COLO668 (cell line): ENCODE measurements around the gene AFAP1.

ENCODE experiments used
- DNase-seq: peaks from one replicate; lab custom pipeline; 2025; ENCODE audit not compliant: unreplicated experiment; lab: John Stamatoyannopoulos, UW

Gene AFAP1

GRCh38 chr4:7744142-7744804 is 195.4 kb downstream of the AFAP1 start:
- no peak for DNase-seq

GRCh38 chr4:7742807-7743280 is 196.8 kb downstream of the AFAP1 start:
- no peak for DNase-seq

DNA sequence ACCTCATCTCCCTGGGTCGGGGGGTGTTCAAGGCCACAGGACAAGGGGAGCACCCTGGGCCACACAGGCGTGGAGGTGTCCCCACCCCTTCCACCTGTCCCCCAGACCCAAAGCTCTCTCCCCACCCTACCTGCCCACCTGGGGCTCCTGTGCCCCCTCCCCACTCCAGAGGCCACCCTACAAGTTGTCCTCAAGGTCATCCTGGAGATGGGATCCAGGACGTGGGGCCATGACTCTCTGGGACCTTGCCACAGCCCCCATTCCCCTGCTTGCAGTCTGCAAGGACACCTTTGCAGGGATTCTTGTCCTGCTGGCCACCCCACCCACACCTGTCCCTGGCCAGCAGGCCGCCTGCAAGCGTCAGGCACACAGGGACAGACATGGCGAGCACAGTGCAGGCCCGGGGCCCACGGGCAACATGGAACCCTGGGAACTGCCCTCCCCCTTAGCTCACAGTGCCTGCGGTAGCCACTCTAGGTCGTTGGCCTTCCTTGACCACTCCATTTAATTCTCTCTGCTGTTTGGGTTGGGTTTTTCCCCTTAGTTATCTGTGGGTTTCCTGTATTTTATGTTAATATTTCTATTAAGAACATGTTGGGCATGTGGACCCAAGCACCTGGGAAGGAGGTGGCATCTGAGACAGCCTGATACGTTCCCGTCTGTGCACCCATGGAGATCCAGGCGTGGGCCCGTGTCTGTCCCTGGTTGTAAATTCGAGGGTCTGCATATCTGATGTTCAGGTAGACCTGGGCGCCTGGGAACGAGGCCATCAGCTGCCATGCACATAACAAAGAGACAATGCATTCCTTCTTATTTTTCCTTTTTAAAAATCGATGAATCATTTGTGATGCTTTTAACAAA is 197.5 kb downstream of the AFAP1 start:
- no peak for DNase-seq

GRCh38 chr4:7740866-7741525 is 198.7 kb downstream of the AFAP1 start:
- no peak for DNase-seq

GRCh38 chr4:7739918-7740865 is 199.5 kb downstream of the AFAP1 start:
- DNase-seq, result no peak

DNA sequence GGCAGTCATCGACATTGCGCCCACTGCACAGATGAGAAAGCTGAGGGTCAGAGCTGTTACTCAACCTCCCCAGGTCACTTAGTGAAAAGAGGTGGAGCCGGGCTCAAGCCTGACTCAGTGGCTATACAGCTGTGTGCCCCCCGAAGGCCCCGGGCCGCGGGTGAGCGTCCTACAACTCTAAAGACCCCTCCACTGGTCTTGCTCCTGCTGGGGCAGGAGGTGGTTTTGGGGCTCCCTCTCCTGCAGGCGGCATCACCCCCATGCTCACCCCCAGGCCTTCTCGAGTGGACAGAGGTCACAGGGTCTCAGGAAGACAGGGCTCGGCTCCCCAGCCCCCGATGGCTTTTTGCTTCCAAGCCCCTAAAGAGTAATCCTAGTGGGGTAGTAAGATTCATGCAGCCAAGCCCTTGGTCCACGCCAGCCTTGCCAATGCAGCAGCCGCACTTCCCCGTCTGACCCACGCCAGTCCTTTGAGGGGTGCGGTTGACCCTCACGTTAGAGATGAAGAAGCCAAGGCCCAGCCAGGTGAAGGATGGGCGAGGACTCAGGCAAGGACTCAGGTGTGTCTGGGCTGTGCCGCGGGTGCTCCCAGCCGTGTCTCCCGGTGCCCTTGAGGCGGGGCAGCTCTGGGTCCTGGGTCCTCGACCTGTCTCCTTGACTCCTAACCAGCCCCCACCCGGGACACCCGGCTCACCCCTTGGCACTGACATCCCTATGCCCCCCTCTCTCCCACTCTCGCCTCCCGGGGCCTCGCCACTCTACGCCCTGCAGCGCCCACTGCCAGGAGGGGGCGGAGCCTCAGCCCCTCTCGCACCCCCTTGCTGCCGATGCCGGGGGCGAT is 200.4 kb downstream of the AFAP1 start:
- DNase-seq, result no peak

DNA sequence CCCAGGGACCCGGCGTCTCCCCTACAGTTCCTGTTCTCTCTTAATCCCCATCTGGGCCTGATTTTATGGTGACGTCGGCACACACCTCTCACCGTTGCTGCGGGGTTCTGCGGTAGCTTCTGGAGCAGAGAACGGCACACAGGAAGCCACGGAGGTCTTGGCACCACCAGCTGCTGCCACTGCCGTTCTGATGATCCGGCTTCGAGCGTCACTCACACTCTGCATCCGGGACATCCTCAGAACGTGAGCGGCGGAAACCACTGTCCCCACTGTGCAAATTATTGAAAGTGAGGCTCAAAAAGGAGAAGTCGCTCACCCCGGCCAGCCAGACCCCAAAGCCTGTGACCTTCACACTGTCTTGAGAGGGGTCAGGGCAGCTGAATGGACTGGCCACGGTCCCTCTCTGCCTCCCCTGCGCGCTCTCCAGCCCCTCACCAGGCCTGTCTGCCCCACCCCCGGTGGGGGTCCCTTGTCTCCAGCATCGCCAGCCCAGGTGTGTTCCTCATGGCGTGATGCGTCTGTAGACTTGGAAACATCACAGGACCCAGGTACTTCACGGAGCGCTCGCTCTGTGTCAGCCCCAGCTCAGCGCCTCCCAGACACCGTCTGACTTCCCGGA is 201.1 kb downstream of the AFAP1 start:
- DNase-seq, result no peak

DNA sequence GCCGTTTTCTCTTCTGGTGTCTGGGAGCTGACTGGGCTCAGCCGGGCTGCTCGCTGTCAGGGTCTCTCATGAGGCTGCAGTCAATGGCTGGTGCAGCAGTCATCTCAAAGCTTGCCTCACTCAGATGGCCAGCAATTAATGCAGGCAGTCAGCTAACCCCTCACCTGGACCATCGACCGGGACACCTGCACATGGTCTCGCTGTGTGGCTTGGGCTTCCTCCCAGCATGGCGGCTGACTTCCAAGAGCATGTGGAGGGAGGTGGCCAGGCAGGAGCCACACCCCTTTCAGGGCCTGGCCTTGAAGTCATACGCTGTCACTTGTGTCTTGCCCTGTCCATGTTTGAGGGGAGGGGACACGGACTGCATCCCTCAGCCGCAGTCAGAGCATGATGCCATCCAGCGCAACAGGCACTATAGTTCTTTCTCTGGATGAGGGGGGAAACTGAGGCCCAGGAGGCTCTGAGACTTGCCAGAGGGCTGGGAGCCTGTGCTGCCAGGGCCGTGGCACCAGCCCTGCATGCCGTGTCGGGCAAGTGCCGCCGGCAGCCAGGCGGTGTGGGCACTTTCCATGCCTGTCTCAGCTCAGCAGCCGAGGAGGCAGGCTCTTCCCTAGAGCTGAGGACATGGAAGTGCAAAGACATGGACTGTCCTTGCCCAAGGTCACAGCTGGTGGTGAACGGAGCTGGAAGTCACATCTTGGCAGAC is 201.8 kb downstream of the AFAP1 start:
- no peak for DNase-seq

- no peak for DNase-seq
Observed at GRCh38 chr4:7737268-7737645, 202.4 kb downstream of the AFAP1 start.

DNA sequence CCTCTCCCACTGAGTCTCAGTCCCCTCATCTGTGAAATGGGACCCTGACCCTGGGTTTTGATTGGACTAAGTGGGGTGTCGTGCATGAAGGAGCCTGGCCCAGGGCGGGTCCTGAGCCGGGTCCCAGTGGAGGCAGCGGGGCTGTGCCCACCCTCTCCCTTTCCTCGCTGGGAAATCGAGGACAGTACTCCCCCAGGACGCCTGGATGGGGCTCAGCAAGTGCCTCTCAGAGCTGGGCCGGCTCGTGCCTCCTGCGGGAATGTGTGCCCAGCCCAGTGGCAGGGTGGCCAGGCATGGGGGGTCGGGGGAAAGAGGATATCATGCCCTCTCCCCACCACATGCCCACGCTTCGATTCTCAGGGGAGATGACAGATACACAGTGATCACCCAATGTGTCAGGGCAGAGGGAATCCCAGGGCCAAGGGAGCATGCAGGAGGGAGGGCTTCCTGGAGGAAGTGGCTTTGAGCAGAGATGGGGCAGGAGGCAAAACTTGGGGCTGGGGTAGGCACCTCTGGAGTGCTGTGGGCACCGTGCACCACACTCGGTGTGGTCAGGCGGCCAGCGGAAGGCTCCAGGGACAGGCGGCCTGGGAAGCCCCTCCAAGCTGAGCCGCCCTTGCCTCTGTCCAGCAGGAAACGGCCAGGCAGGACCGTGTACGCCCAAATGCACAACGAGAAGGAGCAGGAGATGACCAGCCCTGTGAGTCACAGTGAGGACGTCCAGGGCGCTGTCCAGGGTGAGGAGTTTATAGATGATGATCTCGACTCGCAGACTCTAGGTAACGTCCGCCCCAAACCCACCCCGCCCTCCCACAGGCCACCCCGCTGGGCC is 203.0 kb downstream of the AFAP1 start:
- no peak for DNase-seq

- DNase-seq, result no peak
Observed at GRCh38 chr4:7735961-7736360, 203.7 kb downstream of the AFAP1 start.

GRCh38 chr4:7735395-7735794 is 204.3 kb downstream of the AFAP1 start:
- no peak for DNase-seq

DNA sequence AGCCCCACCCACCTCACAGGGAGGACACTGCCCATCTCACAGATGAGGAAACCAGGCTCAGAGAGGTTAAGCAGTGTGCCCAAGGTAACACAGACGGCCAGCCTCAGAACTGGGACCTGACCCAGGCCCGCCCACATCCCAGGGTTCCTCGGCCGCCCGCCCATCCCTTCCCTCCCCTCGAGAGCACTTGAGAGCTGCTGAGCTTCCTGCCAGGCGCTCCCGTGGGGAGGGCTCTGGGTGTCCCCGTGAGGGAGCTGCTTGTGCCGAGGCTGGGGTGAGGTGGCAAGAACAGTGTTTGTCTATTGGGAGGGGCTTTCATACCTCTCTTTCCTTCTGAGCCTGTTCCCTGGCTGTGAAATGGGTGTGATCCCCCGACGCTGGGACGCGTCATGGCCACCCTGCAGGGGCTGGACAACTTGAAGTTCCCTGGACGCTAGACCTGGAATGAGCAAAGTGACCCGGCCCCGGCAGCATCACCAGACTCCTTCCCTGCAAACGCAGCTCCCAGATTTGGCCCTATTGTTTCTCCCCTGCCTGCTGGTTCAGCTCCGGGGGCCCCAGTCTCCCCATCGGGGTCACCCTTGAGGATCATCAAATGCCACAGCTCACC is 204.9 kb downstream of the AFAP1 start:
- DNase-seq, result no peak

DNA sequence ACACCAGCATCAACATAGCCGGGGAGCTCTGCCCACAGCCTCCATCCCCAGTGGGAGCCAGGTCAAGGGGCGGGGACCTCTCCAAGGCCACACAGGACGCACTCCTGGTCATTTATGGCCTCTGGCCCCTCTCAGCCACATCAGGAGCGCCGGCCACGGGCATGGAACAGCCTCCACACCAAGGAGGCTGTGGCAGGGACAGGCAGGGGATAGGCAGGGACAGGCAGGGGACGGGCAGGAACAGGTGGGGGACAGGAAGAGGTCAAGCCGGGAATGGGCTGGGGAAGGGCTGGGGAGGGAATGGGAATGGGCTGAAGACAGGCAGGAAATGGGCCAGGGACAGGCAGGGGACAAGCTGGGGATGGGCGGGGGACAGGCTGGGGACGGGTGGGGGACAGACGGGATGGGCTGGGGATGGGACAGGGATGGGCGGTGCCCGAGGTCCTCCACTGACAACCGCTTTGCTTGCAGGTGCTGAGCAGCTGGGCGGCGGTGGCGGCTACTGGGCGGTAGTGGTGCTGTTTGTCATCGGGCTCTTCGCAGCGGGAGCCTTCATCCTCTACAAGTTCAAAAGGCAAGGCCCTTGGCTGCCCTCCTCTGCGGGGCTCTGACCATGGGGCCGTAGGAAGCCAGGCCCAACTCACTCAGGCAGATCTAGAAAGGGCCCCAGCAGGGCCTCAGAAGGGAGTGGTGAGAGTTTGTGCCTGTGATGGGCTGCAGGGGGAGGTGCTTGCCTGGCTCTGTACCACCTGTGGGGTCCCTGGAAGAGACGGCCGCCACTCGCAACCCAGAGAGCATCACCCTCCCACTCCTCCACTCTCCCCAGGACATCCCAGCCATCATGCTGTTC is 205.6 kb downstream of the AFAP1 start:
- peak; percentile 5 for DNase-seq

- no peak for DNase-seq
Observed at GRCh38 chr4:7733201-7733600, 206.5 kb downstream of the AFAP1 start.

DNA sequence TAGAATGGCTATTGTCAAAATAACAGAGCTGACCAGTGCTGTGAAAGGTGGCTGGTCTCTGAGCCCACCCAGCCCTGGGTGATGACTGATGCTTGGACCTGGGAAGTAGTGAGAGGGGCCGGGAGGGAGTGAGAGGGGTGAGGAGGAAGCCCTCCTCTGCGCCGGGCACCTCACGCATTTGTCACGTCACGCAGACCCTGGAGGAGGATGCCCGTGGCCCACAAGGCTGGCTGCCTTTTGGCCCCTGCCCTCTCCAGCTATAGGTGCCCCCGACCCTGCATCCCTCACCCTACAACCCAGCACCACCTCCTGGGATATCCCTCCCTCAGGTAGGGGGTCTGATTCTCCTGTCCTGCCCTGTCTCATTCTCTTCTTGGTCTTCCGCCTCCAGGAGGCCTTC is 207.4 kb downstream of the AFAP1 start:
- DNase-seq, result no peak

DNA sequence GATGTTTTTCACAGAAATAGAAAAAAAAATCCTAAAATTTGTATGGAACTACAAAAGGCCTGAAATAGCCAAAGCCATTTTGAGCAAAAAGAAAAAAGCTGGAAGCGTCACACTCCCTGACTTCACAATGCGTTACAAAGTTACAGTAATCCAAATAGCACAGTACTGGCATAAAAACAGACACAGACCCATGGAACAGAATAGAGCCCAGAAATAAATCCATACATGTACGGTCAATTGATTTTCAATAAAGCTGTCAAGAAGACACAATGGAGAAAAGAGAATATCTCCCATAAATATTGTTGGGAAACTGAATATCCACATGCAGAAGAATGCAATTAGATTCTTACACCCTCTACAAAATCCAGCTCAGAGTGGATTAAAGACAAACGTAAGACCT is 208.2 kb downstream of the AFAP1 start:
- no peak for DNase-seq
